ENCODE results near the gene ST3GAL3. TPM values are rescaled to one million over a fixed set of nuclear protein-coding genes. Genes with fewer than 3 reads are reported as not detected.

The ST3GAL3 gene
- total RNA-seq, 1 donor from 2014 or later, result 18.7 TPM

DNA sequence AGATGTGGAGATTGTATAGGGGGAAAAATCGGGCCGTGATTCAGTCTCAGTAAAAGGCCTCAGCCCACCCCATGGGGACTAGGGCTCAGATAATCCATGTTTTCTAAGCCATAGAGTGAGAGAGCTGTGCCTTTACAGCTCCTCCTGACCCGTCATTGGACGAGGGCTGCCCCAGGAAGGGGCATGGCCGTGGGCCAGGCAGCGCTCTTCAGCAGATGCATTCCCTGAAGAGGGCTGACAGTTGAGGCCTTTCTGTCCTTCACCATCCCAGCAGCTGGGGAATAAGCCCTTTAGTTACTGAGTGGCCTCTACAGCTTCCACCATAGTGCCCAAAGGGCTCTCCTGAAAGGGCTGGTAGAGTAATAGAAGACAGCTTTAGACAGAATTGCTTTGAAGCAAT lies 57.2 kb downstream of the ST3GAL3 start:
- TF ChIP-seq POLR2AphosphoS5 (IDR thresholded peaks at IDR 0.05; ENCODE audit: insufficient read depth in 1 of 2, low read depth in 1 of 2) (no peak), POLR2A (IDR thresholded peaks at IDR 0.05) (no peak)
- TF ChIP-seq, protein P1, sequence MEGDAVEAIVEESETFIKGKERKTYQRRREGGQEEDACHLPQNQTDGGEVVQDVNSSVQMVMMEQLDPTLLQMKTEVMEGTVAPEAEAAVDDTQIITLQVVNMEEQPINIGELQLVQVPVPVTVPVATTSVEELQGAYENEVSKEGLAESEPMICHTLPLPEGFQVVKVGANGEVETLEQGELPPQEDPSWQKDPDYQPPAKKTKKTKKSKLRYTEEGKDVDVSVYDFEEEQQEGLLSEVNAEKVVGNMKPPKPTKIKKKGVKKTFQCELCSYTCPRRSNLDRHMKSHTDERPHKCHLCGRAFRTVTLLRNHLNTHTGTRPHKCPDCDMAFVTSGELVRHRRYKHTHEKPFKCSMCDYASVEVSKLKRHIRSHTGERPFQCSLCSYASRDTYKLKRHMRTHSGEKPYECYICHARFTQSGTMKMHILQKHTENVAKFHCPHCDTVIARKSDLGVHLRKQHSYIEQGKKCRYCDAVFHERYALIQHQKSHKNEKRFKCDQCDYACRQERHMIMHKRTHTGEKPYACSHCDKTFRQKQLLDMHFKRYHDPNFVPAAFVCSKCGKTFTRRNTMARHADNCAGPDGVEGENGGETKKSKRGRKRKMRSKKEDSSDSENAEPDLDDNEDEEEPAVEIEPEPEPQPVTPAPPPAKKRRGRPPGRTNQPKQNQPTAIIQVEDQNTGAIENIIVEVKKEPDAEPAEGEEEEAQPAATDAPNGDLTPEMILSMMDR (IDR thresholded peaks at IDR 0.05), result no peak
- Histone ChIP-seq H3K9me3 (no peaks in the 10 kb centered on the region), H3K4me1 (peaks cover 14% of the 10 kb centered on the region), H3K36me3 (no peaks in the 10 kb centered on the region), H3K4me3 (no peak overlapping the region), H3K27me3 (no peaks in the 10 kb centered on the region), H3K27ac (no peak overlapping the region)
- intact Hi-C loops (cut with DNase I), result loop anchor here (5.0 kb wide), 1 partner anchor 168 kb away; the partner anchor contains the start of gene ARTN
- DNase-seq (ENCODE audit: extremely low spot score in 2 of 2), result no peak

DNA sequence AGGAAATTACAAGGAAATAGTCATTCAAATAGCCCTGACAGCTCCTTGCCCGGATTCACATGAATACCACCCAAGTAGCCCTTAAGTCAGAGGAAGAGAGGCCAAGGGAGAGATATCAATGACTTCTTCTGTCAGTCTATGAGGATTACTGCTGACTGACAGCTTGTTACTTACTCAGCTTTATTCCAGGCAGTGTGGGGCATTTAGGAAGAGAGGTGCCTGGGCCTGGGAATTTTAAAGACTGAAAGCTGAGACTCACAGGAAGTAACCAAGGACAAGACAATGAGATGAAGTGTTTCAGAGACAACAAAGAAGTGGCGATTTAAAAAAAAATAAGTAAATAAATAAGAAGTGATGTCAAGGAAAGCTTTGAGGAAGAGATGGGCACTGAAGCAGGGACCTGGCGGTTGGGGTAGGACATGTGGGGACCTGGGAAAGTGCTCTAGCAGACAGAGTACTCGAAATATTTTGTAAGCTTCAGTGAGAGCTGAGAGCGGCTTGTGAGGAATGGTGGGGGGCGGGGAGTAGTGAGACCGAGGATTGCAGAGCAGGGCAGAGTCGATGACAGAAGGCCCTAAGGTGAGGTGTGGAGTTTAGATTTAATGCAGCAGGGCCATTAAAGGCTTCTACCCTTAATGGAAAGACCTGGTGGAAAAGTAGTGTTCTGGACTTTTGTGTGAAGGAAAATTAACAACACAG lies 58.9 kb downstream of the ST3GAL3 start:
- Histone ChIP-seq H3K4me3 (no peak overlapping the region), H3K36me3 (no peaks in the 10 kb centered on the region), H3K27ac (no peak overlapping the region), H3K9me3 (no peaks in the 10 kb centered on the region), H3K27me3 (no peaks in the 10 kb centered on the region), H3K4me1 (peaks cover 14% of the 10 kb centered on the region)
- intact Hi-C loops (cut with DNase I), result no loop called here
- DNase-seq (ENCODE audit: extremely low spot score in 2 of 2), result no peak
- no peak for TF ChIP-seq POLR2AphosphoS5 (IDR thresholded peaks at IDR 0.05; ENCODE audit: insufficient read depth in 1 of 2, low read depth in 1 of 2)
- TF ChIP-seq, protein P1 (IDR thresholded peaks at IDR 0.05), result no peak
- TF ChIP-seq POLR2A (IDR thresholded peaks at IDR 0.05), result no peak

DNA sequence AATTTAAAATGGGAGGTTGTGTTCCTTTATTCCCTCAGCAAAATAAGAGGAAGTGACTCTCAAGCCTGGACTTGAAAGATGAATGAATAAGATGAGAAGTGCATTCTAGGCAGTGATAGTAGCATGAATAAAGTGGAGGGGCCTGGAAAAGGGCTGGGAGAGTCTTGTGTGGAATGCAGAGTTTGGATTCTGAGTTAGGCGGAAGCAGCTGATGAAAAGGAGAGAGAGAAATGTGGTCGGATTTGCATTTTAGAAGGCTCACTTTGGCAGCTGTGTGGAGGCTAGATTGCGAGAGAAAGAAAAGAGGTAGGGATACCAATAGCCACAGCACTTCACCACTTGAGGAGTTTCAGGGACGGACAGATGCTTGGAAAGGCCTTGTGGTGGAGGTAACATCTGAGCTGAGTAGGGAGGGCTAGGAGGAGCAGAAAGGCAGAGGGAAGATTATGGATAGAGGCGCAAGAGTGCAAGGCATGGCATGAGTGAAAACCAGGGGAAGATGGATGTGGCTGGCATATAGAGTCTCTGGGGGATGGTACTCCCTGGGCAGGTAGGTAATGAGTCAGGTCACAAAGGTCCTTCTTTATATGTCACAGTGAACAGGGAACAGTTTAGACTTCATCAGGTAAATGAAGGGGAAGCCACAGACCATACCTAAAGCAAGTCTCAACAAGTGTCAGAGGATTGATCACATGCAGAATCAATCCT lies 59.6 kb downstream of the ST3GAL3 start:
- no peaks in the 10 kb centered on the region for H3K36me3 ChIP-seq
- TF ChIP-seq POLR2AphosphoS5 (IDR thresholded peaks at IDR 0.05; ENCODE audit: insufficient read depth in 1 of 2, low read depth in 1 of 2) (no peak), POLR2A (IDR thresholded peaks at IDR 0.05) (no peak)
- TF ChIP-seq, protein P1 (IDR thresholded peaks at IDR 0.05), result no peak
- no peak overlapping the region for H3K4me3 ChIP-seq
- intact Hi-C loops (cut with DNase I), result no loop called here
- no peaks in the 10 kb centered on the region for H3K27me3 ChIP-seq
- H3K4me1 ChIP-seq, result peaks cover 14% of the 10 kb centered on the region
- H3K27ac ChIP-seq, result no peak overlapping the region
- DNase-seq (ENCODE audit: extremely low spot score in 2 of 2), result no peak
- no peaks in the 10 kb centered on the region for H3K9me3 ChIP-seq

DNA sequence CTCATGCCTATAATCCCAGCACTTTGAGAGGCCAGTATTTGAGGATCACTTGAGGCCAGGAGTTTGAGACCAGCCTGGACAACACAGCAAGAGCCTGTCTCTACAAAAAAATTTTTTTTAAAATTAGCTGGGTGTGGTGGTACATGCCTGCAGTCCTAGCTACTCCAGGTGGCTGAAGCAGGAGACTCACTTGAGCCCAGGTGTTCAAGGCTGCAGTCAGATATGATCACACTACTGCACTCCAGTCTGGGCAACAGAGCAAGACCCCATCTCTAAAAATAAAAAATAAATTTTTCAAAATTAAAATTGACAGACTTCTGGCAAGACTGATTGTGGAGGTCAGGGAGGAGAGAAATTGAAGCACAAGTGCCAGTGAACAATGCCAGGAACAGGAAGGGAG lies 60.8 kb downstream of the ST3GAL3 start:
- intact Hi-C loops (cut with DNase I), result no loop called here
- H3K27ac ChIP-seq, result no peak overlapping the region
- no peak for DNase-seq (ENCODE audit: extremely low spot score in 2 of 2)
- no peak overlapping the region for H3K4me3 ChIP-seq
- no peaks in the 10 kb centered on the region for H3K9me3 ChIP-seq
- H3K36me3 ChIP-seq, result no peaks in the 10 kb centered on the region
- H3K27me3 ChIP-seq, result no peaks in the 10 kb centered on the region
- TF ChIP-seq POLR2A (IDR thresholded peaks at IDR 0.05) (no peak), POLR2AphosphoS5 (IDR thresholded peaks at IDR 0.05; ENCODE audit: insufficient read depth in 1 of 2, low read depth in 1 of 2) (no peak)
- TF ChIP-seq, protein P1 (IDR thresholded peaks at IDR 0.05), result no peak
- H3K4me1 ChIP-seq, result peaks cover 7% of the 10 kb centered on the region

All from vagina (tissue), 2 donors.